ENCODE data around the gene ZNF382.
"Not testable (repeated sequence)": the region's sequence is repeated elsewhere in the genome, so short reads cannot be mapped to it uniquely, and the experiment has no call there.

The ZNF382 gene
- 10.4 to 19.6 reads per million in 2 experiments for total RNA-seq

DNA sequence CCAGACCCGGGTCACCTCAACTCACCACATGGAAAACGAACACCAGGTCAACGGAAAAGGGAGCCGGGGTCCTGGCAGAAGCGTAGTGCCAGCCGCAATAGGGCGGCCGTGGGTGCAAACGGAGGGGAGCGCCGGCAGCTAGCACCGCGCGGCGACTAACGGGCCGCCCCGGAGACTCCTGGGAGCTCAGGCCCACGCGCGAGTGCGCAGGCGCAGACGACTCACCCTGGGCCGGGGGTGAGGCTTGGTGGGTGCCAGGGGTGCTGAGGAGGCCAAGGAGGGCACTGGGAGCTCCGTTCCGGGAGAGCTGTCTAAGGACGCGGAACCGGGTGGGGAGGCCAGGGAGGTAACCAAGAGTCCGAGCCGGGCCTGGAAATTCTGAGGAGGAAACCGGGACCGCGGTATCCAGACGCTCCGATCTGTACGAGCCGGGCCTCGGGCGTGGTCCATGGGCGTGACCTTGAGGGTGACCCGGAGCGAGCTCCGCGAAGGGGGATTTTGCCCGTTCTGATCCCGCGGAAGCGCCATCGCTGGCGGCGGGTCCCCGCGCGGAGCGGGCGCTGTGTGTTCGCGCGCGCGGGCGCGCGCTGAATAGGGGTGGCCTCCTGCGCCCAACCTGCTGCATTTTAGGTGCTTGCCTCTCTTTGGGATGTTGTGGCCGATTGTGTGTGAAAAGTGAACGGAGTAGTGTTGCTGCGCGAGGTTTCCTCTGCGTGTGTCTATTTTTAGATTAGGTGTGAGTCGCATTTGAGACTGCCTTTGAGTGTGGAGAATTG, at the start of gene ZNF382:
Gene ZNF382, plus strand, starts transcription at position 213 of the 776 bp plus-strand sequence. CDS start 4,602 bp downstream, outside the sequence.
- DNase-seq (ENCODE audit: low read depth): peak; percentile 77

DNA sequence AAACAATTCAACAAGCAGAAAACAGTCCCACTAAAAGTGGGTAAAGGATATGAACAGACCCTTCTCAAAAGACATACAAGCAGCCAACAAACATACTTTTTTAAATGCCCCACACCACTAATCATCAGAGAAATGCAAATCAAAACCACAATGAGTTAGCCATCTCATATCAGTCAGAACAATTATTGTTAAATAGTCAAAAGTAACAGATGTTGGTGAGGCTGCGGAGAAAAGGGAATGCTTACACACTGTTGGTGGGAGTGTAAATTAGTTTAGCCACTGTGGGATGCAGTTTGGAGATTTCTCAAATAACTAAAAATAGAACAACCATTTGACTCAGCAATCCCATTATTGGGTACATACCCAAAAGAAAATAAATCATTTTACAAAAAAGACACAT, 40.7 kb upstream of the ZNF382 start:
- DNase-seq (ENCODE audit: low read depth): no peak

DNA sequence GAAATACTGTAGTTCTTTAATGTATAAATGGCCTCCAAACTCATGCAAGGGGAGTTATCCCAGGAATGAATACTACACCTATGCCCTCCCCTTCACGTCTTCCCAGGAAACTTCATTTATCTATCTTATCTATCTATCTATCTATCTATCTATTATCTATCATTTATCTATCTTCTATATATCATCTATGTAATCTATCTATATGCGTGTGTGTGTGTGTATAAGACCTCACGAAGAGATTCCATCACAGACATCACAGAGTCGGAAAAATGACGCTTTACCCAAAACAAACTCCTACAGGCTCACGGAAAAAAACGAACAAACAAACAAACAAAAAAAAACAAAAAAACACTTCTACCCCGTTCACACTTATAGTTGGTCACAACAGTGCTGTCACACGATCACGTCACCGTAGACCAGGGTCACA, 32.5 kb upstream of the ZNF382 start:
- DNase-seq (ENCODE audit: low read depth): no peak

DNA sequence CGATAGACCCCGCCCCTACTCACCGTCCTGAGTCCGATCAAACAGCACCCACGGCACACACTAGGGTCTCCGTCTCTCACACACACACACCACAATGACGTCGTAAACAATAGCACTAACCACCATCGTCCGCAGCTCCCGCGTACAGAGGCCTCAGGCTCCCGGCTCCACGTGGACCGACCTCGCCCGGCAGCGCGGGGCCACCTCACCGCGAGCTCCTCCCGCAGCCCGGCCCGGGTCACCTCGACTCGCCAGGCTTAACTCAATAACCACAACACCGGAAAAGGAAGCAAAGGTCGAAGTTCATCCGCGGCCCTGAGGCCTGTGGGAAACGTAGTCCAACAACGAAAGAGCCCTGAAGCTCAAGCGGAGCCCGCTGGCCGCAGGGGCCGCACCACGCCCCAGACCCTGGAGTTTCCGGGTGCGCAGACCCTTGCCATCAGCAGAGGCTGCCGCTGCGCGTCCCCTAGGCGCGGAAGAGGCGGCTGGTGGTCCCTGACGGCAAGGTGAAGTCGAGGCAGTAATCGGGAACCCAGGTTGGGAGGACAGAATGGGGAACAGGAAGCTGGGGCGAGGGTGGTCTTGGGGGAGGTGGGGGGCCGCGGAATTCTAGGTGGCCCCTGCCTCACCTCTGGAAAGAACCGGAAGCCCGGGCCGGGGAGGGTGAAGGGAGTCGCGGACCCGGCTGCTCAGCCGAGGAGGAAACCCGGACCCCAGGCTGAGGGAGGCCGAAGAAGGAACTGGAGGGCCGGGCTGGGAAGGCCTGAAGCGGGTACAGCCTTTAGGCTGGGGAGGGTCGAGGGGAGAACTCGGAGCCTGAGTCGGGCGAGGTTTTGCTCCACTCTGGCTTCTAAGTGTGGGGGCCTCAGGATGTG, 31.9 kb upstream of the ZNF382 start, which contains the start of gene ZNF529:
Gene ZNF529, minus strand, starts transcription at position 273 of the 875 bp plus-strand sequence. CDS start 946 bp downstream, outside the sequence.
- DNase-seq (ENCODE audit: low read depth): peak; percentile 81

DNA sequence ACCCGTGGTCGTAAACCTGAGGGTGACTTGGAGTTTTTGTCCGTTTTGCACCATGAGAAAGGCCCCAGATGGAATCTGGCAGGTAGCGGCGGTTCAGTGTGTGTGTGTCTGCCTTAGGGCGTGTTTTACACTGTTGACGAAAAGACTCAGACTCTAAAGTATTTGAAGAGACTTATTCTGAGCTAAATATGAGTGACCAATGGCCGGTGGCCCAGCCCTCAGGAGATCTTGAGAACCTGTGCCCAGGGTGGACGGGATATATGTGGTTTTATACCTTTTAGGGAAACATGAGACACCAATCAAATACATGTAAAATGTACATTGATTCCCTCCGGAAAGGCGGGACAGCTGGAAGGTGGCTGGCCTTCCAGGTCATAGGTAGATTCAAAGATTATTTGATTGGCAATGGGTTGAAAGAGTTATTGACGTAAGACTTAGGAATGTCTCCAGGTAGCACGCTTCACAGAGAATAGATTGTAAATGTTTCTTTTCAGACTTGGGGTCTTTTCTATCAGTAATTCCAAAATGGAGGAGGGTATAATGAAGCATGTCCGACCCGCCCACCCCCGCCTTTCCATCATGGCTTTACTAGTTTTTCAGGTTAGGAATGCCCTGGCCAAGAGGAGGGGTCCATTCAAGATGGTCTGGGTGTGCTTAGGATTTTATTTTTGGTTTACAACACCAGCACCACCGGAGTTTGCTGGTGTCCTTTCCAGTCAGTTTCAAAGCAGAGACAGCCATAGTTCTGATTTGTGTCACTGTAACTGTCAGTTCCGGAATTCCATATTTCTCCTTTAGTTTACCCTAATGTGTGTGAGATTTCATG, 31.0 kb upstream of the ZNF382 start:
- DNase-seq (ENCODE audit: low read depth): no peak

DNA sequence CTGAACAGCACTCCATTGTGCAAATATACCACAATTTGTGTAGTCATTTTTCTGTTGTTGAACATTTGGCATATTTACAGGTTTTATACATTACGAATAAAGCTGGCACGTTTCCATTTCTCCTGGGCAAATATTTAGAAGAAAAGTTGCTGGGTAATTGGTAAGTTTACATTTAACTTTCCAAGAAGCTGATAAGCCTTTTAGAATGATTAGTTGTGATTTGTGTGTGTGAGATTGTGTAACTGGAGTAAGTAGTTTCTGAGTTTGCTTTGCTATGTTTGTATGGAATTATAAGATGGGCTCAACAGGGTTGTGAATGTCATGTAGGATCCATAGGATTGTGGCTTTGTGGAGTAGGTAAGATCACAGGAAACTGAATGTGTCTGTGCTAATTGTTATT, 30.4 kb upstream of the ZNF382 start:
- no peak for DNase-seq (ENCODE audit: low read depth)

DNA sequence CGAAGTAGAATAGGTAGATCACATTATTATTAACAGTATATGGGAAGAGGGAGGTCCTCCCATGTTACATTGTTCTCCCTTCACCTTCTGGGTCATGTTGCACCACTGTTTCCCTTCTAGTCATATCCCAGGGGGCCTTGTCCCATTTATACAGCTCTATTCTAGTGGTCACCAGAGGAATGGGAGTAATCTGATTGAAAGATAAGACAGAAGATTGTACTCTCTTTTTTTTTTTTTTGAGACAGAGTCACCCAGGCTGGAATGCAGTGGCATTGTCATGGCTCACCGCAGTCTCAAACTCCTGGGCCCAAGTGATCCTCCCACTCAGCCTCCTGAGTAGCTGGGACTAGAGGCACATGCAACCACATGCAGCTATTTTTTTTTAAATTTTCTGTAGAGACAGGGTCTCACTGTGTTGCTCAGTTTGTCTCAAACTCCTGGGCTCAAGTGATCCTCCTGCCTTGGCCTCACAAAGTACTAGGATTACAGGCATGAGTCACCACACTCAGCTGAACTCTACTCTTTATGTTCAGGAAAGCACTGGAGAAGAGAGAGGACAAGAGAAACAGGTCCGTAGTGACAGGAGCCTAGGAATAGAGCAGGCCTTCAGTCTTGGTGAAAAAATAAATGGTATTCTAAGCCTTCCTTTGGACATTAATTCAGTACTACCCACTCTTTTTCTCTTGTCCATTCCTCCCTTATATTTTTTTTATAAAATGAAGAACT, 27.7 kb upstream of the ZNF382 start:
- no peak for DNase-seq (ENCODE audit: low read depth)

DNA sequence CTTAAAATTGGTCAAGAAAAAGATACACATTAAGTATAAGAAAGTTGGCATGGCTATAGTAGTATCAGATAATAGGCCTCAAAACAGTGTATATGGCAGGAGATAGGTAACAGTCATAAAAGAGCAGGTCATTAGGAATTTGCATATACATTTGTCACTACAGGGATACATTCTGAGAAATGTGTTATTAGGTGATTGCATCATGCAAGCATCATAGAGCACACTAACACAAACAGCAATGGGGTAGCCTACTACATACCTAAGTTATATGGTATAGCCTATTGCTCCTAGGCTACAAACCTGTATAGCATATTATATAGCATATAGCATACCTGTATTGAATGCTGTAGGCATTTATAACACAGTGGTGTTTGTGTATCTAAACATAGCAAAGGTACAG, 25.9 kb upstream of the ZNF382 start:
- no peak for DNase-seq (ENCODE audit: low read depth)

DNA sequence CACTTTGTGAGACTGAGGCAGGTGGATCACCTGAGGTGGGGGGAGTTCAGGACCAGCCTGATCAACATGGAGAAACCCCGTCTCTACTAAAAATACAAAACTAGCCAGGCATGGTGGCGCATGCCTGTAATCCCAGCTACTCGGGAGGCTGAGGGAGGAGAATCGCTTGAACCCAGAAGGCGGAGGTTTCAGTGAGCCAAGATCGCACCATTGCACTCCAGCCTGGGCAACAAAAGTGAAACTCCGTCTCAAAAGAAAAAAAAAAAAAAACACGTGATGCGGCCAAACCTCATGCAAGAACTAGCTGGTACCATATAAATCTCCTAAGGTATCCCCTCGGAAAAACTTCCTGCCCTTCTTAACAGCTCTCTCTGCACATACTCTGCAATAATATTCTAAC, 2.4 kb upstream of the ZNF382 start:
- not testable (repeated sequence) for DNase-seq (ENCODE audit: low read depth)

DNA sequence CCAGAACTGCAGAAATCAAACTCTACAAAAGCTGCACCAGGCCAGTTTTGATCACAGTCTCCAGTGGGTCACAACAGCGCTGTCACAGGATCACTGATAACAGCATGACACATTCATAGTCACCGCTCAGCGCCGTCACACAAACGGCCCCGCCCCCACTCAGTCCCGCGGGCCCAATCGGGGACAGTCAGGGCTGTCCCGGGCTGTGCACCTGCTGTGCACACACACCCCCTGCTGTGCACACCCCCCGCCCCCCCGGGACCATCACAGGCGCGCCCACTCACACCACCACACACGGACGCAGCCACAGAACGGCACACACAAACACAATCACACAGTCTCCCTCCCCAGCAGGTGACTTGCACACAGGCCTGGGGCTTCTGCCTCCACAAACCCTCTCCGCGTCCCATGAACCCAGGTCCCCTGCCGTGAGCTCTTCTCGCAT, 435 bp upstream of the ZNF382 start:
- peak; percentile 81 for DNase-seq (ENCODE audit: low read depth)

DNA sequence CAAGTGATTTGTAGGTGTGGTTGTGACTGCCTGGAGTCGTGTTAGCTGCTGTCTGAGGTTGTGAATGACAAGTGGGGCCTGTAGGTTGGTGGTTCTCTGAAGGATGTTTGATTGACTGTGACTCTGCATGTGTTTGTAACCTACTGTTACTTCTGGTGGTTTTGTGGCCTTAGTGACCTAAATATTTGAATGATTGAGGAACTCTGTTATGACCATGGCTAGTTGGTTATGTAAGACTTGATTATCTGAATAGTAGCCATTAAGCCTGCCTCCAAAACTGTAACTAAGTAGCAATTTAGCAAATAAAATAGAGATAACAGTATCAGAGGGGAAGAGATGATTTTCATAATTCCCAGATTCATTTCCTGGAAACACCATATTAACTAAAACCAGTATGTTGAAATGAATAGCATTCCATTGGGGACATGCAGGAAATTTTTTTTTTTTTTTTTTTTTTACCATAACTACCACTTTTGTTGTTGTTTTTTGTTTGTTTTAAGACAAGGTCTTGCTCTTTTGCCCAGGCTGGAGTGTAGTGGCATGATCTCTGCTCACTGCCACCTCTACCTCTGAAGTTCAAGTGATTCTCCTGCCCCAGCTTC, 865 bp downstream of the ZNF382 start:
- DNase-seq (ENCODE audit: low read depth): no peak

DNA sequence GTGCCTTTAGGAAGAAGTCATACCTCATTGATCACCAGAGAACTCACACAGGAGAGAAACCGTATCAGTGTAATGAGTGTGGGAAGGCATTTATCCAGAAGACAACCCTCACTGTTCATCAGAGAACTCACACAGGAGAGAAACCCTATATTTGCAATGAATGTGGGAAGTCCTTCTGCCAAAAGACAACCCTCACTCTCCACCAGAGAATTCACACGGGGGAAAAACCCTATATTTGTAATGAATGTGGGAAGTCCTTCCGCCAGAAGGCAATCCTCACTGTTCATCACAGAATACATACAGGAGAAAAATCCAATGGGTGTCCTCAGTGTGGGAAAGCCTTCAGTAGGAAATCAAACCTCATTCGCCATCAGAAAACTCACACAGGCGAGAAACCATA, 21.9 kb downstream of the ZNF382 start:
- no peak for DNase-seq (ENCODE audit: low read depth)

DNA sequence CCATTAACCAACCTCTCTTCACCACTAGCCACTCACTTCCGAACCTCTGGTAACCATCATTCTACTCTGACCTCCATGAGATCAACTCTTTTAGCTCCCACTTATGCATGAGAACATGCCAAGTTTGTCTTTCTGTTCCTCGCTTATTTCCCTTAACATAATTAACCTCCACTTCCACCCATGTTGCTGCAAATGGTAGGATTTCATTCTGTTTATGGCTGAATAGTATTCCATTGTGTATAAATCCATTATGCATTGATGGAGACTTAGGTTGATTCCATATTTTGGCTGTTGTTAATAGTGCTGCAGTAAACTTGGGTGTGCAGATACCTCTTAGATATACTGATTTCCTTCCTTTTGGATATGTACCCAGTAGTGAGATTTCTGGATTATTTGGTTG, 30.2 kb downstream of the ZNF382 start:
- no peak for DNase-seq (ENCODE audit: low read depth)

DNA sequence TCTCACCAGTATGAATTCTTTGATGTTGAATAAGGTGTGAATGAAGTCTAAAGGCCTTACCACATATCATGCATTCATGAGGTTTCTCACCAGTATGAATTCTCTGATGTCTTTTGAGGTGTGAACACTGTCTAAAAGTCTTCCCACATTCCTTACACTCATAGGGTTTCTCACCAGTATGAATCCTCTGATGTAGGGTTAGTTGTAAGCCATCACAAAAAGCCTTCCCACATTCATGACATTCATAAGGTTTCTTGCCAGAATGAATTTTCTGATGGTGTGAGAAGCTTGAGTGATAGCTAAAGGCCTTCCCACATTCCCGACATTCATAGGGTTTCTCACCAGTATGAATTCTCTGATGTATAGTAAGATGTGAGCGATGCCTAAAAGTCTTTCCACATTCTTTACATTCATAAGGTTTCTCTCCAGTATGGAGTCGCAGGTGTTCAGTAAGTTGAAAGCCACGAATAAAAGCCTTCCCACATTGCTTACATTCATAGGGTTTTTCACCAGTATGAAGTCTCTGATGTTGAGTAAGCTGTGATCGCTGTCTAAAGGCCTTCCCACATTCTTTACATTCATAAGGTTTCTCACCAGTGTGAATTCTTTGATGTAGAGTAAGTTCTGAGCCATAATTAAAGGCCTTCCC, 33.9 kb downstream of the ZNF382 start:
- no peak for DNase-seq (ENCODE audit: low read depth)

DNA sequence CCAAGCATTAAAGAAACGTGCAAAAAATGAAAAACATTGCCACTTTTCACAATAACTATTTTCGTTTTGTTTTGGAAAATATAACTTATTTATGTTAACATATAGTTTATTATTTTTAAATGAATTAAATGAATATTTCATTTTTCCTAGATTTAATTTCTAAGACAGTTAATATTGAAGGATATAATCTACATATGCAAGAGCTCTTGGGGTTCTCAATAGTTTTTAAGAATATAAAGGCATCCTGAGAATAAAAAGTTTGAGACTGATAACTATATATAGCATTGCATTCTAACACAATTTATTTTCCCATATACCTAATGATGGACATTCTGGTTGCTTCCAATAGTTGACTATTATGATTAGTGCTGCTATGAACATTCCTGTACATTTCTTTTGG, 41.6 kb downstream of the ZNF382 start:
- no peak for DNase-seq (ENCODE audit: low read depth)

DNA sequence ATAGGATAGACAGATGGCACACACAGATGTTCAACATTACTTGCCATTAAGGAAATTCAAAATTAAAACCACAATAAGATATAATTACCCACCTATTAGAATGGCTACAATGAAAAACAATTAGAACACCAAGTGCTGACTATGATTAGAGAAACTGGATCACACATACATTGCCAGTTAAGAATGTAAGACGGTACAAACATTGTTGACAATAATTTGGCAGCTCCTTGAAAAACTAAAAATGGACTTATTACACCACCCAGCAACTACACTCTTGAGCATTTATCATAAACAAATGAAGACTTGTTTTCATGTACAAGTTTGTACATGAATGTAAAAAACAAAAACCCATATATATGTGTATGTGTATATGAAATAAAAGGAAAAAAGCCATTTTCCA, 47.8 kb downstream of the ZNF382 start:
- DNase-seq (ENCODE audit: low read depth): no peak

DNA sequence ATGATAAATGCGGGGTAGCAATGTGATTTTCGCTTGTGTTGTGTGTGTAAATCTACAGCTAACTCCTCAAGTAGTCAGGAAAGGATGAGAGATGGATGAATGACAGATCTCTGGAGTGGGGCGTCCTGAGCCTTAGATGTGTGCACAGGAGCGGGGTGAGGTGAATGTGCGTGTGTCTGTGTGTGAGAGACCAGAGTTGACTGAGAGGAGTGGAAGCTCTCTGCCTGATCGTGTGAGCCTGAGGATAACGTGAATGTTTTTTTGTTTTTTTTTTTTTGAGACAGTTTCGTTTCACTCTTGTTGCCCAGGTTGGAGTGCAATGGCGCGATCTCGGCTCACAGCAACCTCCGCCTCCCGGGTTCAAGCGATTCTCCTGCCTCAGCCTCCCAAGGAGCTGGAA, 60.7 kb downstream of the ZNF382 start:
- DNase-seq (ENCODE audit: low read depth): no peak

DNA sequence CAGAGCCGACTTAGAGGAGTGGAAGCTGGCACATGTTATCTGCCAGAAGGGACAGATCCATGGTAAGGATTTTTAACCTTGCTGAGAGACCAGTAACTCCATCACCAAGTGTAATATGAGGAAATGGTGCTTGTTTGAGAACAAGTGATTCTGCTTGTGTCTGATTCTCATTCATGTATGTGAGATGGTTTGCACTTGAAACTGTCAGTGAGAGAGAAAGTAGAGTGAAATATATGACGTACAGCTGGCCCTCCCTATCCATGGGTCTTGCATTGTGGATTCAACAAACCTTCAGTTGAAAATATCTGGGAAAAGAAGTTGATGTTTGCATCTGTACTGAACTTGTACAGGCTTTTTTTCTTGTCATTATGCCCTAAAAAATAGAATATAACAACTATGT, 63.5 kb downstream of the ZNF382 start:
- DNase-seq (ENCODE audit: low read depth): no peak

DNA sequence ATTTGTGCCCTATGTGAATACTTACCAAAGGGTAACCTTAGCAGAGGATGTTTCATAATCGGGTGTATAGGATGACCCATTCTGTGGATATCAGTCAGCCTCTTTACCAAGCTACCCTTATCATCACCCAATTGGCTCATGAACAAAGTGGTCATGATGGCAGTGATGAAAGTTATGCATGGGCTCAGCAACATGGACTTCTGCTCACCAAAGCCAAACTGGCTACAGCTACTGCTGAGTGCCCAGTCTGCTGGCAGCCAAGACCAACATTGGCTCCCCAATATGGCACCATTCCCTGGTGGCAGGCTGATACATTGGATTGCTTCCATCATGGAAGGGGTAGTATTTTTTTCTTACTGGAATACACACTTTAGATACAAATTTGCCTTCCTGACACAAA, 67.3 kb downstream of the ZNF382 start:
- no peak for DNase-seq (ENCODE audit: low read depth)

DNA sequence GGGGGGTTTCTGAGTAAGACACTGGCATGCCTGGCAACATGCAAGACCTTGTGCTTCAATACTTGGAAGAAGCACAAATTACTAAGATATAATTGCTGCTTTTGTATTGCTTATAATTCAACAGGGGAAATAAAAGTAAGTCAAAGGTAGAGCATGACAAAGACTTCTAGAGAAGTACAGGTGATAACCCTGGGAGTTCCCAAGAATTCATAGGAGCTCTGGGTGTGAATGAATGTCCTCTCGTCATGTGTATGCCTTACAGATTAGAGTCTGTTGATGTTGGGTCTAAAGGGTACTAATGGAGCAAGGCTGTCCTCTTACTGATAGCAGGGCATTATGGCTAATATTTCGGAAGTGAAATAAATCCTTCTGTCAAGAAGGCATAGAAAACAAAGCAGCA, 69.1 kb downstream of the ZNF382 start:
- DNase-seq (ENCODE audit: low read depth): no peak

Measured in T follicular helper cell (primary cell).